Mucosa of stomach (tissue), 1 donor: Measurements from ENCODE around the gene COL15A1.

ENCODE experiments used
- H3K27me3 ChIP-seq: one replicate; pipeline ENCODE4 v1.7.0; 2013; ENCODE audit warnings: mild to moderate bottlenecking, low read length; ENCODE audit not compliant: control insufficient read depth, insufficient read depth
- H3K36me3 ChIP-seq: one replicate; pipeline ENCODE4 v1.7.0; 2013; ENCODE audit warnings: low read length; ENCODE audit not compliant: control insufficient read depth, insufficient read depth
- H3K4me1 ChIP-seq: one replicate; pipeline ENCODE4 v1.7.0; 2013; ENCODE audit warnings: mild to moderate bottlenecking, low read length; ENCODE audit not compliant: control insufficient read depth, insufficient read depth
- H3K4me3 ChIP-seq: one replicate; pipeline ENCODE4 v1.7.0; 2013; ENCODE audit warnings: low read length
- H3K9ac ChIP-seq: one replicate; pipeline ENCODE4 v1.7.0; 2013; ENCODE audit warnings: mild to moderate bottlenecking, low read length, moderate library complexity
- H3K9me3 ChIP-seq: one replicate; pipeline ENCODE4 v1.7.0; 2013; ENCODE audit warnings: mild to moderate bottlenecking, low read length, moderate library complexity; ENCODE audit not compliant: control insufficient read depth
- donor health status: Pancreatic carcinoma.

The COL15A1 gene

DNA sequence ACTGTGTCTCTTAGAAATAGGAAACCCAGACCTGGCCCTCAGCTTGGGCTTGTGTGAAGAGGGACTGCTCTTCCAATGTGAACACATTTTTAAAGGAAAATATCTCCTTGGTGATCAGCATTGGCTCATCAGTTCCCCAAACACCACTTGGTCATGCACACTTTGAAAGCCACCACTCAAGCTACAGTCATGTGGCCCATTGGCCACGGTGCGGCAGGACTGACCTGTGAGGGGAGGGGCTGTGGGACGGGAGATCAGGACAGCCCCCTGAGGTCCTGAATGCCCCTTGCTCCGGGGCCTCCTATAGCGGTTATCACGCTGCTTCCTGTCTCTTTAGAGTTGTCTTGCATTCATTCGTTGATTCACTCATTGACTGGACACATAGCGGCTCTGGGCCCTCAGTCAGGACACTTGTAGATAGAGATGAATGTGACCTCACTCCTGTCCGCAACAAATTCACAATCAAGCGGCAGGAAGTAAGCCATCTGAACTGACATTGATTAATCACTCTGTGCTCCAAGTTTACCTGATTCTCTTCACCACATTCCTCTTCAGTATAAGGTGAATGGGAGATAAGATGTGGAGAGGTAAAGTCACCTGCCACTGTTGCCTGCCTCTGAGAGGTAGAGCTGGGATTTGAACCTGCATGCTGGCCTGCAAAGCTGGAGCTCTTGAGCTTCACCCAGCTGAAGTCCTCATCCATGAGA is 73.1 kb downstream of the COL15A1 start:
- Histone ChIP-seq H3K27me3 (no peaks in the 10 kb centered on the region), H3K4me1 (no peaks in the 10 kb centered on the region), H3K9ac (no peak overlapping the region), H3K36me3 (no peaks in the 10 kb centered on the region), H3K4me3 (no peak overlapping the region), H3K9me3 (no peaks in the 10 kb centered on the region)

DNA sequence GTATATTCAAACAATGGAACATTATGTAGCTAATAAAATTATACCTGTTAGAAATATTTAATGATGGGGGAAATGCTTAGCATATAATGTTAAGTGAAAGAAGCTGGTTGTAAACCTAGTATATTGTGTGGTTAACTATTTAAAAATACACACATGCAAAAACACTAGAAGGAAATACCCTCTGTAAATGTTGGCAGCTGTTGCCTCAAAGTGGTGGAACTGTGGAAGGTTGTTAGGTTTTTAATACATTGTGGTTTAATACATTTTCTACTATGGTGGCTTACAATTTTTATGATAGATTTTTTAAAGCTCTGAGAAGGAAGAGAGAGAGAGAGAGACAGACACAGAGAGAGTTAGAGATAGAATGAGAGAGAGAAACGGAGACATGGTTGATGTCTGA is 74.9 kb downstream of the COL15A1 start:
- Histone ChIP-seq H3K9ac (no peak overlapping the region), H3K4me3 (no peak overlapping the region), H3K27me3 (no peaks in the 10 kb centered on the region), H3K9me3 (no peaks in the 10 kb centered on the region), H3K36me3 (no peaks in the 10 kb centered on the region), H3K4me1 (no peaks in the 10 kb centered on the region)

DNA sequence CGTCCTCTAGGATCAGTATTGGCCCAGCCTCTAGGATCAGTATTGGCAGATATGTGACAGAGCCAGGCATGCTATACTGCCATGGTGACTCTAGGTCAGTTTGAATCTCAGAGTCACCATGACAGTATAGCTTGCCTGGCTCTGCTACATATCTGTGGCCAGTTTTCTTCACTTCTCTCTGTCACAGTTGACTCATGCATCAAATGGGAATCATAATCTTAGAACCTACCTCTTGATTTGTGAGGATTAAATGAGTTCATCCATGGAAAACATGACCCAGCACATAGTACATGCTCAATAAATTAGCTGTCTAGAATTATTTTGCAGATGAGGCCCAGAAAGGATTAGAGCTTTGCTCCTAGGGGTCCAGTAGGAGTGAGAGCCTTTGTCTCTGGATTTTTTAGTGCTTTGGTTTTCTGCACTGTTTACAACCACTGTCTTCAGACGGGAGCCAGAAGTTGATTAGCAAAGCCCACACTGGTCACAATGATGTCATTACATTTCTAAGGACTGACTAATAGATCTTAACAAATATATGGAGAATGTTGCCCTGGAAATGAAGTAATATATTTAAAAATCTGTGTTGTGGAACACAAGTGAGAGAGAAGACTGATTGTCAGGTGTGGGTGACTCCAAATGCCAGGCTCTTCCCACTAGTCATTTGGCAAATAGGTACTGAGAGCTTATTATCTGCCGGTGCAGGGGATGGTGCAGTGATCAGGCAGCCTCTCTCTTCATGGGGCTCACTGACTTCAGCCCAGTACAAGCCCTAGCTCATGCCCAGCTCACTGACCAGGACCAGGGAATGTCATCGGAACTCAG is 76.0 kb downstream of the COL15A1 start:
- Histone ChIP-seq H3K27me3 (no peaks in the 10 kb centered on the region), H3K9me3 (no peaks in the 10 kb centered on the region), H3K4me1 (no peaks in the 10 kb centered on the region), H3K9ac (no peak overlapping the region), H3K36me3 (no peaks in the 10 kb centered on the region), H3K4me3 (no peak overlapping the region)

DNA sequence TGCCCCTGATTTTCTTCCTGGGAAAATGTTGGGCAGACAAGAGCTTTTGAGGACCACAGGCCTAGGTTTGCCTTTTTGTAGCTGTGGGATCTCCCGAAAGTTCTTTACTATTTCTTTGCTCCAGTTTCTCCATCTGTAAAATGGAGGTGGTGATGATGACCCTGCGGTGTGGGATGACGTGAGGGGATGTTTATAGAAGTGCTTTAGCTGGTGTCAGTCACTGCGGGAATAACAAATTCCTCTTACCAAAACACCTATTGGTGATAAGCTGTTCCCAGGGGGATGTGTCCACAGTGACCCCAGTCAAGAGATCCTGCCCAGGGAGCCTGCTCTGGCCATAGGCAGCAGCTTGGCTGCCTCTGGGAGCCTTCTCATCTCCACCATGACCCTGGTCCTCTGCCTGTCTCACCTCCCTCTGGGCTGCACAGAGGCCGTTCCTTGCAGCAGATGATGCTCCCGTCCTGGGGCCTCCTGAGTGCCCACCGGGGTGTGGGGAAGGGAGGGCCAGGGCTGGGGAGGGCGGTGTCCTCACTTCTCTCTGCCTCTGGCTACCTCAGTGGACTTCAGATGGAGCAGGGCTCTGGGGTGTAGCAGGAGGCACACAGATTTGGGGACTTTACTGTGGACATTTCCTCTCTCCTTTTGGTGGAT is 77.2 kb downstream of the COL15A1 start:
- Histone ChIP-seq H3K9me3 (no peaks in the 10 kb centered on the region), H3K4me3 (no peak overlapping the region), H3K9ac (no peak overlapping the region), H3K36me3 (no peaks in the 10 kb centered on the region), H3K4me1 (no peaks in the 10 kb centered on the region), H3K27me3 (no peaks in the 10 kb centered on the region)

DNA sequence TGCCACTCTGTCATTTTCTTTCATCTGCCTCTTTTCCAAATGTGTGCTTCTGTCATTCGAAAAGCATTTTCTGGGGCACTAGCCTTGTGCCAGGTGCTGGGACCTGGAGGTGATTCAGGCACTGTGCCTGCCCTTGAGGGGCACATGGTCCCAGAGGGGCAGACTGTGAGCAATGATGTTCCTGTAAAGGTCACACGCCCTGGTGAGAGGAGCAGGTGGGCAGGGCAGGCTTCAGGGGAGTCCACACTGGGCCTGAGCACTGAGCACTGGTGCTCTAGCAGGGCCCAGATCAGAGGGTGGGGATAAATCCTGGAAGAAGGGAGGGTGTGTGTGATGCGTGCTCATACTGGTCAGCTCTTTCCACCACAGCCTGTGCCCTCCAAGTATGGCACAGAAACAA is 77.8 kb downstream of the COL15A1 start:
- Histone ChIP-seq H3K27me3 (no peaks in the 10 kb centered on the region), H3K4me3 (no peak overlapping the region), H3K36me3 (no peaks in the 10 kb centered on the region), H3K9ac (no peak overlapping the region), H3K4me1 (no peaks in the 10 kb centered on the region), H3K9me3 (no peaks in the 10 kb centered on the region)

DNA sequence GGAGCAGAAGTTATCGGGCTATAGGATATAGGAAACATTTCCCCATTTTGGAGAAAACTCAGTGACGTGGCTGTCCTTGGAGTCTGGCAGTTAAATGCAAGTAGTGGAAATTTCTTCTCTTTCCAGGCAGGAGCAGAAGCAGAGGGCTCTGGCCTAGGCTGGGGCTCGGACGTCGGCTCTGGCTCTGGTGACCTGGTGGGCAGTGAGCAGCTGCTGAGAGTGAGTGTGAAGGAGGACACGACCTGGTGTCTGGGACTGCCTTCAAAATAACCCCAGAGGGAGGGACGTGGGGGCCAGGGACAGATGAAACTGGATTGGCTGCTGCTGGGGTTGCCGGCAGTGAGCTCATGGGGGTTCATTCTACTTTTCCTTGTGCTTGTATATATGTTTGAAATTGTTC is 79.5 kb downstream of the COL15A1 start:
- H3K4me1 ChIP-seq, result no peaks in the 10 kb centered on the region
- no peaks in the 10 kb centered on the region for H3K36me3 ChIP-seq
- H3K9ac ChIP-seq, result no peak overlapping the region
- H3K9me3 ChIP-seq, result no peaks in the 10 kb centered on the region
- no peak overlapping the region for H3K4me3 ChIP-seq
- no peaks in the 10 kb centered on the region for H3K27me3 ChIP-seq

DNA sequence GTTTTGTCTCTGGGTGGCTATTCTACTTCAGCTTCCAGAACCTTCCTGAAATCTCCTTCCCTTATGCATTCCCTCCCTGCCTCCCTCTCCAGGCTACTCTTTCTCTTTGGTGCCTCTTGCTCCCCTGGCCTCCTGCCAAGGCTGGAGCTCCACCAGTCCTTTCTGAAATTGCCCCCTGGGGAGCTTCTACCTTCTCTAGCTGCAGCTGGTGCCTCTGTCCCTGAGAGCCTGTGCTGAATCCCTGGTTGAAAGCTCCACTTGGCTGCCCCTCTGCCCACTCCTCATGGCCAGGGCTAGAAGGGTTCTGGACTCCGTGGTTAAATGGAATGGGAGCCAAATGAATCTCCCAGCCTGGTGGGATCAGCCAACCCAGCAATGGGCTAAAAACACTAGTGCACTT is 80.1 kb downstream of the COL15A1 start:
- no peaks in the 10 kb centered on the region for H3K36me3 ChIP-seq
- no peaks in the 10 kb centered on the region for H3K27me3 ChIP-seq
- no peaks in the 10 kb centered on the region for H3K4me1 ChIP-seq
- H3K4me3 ChIP-seq, result no peak overlapping the region
- H3K9me3 ChIP-seq, result no peaks in the 10 kb centered on the region
- no peak overlapping the region for H3K9ac ChIP-seq

DNA sequence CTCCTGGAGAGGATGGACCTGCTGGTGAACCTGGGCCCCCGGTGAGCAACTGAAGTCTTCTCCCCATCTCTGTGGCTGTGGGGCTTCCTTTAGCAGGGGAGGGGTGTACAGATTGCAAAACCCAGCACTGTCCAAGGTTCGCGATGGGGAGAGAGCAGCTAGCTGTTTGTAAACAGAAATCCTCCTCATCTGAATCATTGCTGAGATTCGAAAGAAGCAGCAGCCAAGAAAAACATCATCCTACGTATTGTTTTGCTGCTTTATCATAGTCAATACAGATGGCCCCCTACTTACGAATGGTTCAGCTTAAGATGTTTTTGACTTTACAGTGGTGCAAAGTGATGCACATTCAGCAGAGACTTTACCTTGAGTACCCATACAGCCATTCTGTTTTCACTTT is 81.3 kb downstream of the COL15A1 start:
- Histone ChIP-seq H3K36me3 (no peaks in the 10 kb centered on the region), H3K9ac (no peak overlapping the region), H3K27me3 (no peaks in the 10 kb centered on the region), H3K9me3 (no peaks in the 10 kb centered on the region), H3K4me1 (no peaks in the 10 kb centered on the region), H3K4me3 (no peak overlapping the region)

DNA sequence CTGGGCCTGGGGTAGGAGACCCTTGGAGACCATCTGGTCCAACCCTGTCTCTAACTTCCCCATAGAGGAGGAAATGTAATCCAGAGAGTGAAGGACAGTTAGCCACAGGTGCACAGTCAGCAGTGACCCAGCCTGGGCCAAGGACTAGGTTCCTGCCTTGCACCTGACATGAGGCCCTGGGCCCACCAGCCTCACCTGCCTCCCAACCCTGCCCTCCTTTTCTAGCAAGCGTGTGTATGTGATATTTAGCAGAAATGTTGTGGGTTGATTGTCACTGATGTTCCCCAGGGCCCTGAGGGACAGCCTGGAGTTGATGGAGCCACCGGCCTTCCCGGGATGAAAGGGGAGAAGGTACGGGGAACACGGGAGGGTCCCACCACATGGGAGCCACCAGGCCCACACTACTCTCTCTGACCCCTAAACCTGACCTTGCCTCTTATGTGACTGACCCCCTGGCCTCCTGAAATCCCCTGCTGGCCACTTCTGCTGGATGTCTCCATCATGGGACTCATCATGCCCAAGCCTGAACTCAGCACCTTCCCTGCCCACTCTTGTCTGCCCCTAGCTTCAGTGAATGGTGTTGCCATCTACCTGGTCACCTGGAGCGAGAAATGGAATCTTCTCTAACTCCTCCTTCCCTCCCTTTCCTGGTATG is 82.0 kb downstream of the COL15A1 start:
- Histone ChIP-seq H3K27me3 (no peaks in the 10 kb centered on the region), H3K9ac (no peak overlapping the region), H3K9me3 (no peaks in the 10 kb centered on the region), H3K4me1 (no peaks in the 10 kb centered on the region), H3K36me3 (no peaks in the 10 kb centered on the region), H3K4me3 (no peak overlapping the region)

DNA sequence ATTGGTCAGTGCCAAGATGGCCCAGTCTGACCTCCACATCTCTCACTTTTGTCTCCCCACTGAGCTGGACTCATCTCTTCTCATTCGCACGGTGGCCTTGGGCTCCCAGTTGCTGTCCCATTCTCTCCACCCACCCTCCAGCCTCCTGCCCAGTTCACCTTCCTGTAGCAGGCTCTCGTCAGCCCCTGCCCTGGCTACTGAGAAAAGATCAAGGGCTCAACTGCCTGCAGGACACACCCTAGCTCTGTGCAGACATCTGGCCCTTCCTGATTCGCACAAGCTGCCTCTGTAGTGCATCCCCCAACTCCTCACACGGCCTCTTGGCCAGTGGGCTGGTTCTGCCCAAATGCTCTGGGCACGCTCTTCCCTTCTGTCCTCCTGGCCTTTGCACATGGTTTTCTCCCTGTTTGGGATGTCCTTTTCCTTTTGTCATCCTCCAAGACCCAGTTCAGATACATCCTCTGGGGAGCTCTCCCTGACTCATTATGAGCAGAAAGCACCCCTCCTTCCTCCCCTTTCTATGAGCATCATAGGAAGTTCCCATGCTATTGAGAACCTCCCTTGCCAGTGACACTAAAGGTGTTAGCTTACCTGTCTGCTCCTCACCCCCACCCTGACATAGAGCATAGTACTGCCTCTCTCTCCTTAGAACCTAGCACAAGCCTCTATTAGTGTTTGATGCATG is 82.7 kb downstream of the COL15A1 start:
- H3K4me3 ChIP-seq, result no peak overlapping the region
- H3K36me3 ChIP-seq, result no peaks in the 10 kb centered on the region
- no peaks in the 10 kb centered on the region for H3K4me1 ChIP-seq
- no peaks in the 10 kb centered on the region for H3K27me3 ChIP-seq
- H3K9me3 ChIP-seq, result no peaks in the 10 kb centered on the region
- H3K9ac ChIP-seq, result no peak overlapping the region

DNA sequence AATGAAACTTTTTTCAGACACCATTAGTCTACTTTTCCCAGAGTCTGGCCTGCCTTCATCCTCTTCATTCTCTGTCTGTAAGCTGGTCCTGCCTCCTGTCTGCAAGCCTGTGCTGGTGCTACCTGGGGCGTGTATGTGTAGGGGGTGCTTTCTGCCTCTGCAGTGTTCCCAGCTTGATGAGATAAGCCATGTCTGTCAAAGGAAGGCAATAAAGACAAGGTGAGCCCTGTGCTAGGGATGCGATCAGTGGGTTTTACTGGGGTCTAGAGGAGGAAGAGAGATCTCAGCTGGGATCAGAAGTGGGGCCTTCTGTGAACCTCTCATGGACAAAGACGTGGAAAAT is 83.2 kb downstream of the COL15A1 start:
- H3K36me3 ChIP-seq, result no peaks in the 10 kb centered on the region
- H3K27me3 ChIP-seq, result no peaks in the 10 kb centered on the region
- no peak overlapping the region for H3K4me3 ChIP-seq
- no peaks in the 10 kb centered on the region for H3K9me3 ChIP-seq
- no peak overlapping the region for H3K9ac ChIP-seq
- no peaks in the 10 kb centered on the region for H3K4me1 ChIP-seq
